LNCaP clone FGC (cell line): ENCODE data around the gene DPP4.
"Not testable (repeated sequence)": the region's sequence is repeated elsewhere in the genome, so short reads cannot be mapped to it uniquely, and the experiment has no call there.

Experiments
- DNase-seq: peaks from one replicate; pipeline ENCODE4 v3.0.0-alpha.2; 2011; ENCODE audit warnings: low read depth
- H3K4me3 ChIP-seq: 2 replicates; pipeline ENCODE4 v1.5.1; 2011; ENCODE audit warnings: mild to moderate bottlenecking, low read depth, low read length, control low read depth
- TF ChIP-seq, protein P1 (sequence below): IDR thresholded peaks from 2 replicates; pipeline ENCODE4 v1.5.1; 2012; ENCODE audit warnings: mild to moderate bottlenecking; ENCODE audit not compliant: control insufficient read depth, insufficient read depth; ENCODE audit errors: extremely low read depth

DPP4 gene

DNA sequence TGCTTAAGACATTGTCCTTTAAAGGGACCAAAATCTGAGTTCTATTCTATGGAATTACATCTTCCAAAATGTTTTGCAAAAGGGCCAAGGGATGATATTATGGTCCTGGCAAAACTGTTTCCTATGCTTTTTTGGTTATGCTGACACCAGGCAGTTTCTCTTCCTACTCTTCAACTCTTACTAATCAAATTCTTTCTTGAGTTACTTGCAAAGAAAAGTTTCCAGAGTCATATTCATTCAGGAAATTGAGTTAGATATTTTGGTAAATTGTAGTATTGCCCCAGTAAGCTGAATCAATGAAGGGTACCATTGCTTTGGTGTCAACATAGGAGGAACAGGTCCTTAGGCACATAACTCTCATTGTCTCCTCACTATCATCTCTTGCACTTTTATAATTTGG is 118.8 kb downstream of the DPP4 start:
- H3K4me3 ChIP-seq = no peak overlapping the region
- TF ChIP-seq, protein P1, sequence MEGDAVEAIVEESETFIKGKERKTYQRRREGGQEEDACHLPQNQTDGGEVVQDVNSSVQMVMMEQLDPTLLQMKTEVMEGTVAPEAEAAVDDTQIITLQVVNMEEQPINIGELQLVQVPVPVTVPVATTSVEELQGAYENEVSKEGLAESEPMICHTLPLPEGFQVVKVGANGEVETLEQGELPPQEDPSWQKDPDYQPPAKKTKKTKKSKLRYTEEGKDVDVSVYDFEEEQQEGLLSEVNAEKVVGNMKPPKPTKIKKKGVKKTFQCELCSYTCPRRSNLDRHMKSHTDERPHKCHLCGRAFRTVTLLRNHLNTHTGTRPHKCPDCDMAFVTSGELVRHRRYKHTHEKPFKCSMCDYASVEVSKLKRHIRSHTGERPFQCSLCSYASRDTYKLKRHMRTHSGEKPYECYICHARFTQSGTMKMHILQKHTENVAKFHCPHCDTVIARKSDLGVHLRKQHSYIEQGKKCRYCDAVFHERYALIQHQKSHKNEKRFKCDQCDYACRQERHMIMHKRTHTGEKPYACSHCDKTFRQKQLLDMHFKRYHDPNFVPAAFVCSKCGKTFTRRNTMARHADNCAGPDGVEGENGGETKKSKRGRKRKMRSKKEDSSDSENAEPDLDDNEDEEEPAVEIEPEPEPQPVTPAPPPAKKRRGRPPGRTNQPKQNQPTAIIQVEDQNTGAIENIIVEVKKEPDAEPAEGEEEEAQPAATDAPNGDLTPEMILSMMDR = no peak
- DNase-seq = no peak

DNA sequence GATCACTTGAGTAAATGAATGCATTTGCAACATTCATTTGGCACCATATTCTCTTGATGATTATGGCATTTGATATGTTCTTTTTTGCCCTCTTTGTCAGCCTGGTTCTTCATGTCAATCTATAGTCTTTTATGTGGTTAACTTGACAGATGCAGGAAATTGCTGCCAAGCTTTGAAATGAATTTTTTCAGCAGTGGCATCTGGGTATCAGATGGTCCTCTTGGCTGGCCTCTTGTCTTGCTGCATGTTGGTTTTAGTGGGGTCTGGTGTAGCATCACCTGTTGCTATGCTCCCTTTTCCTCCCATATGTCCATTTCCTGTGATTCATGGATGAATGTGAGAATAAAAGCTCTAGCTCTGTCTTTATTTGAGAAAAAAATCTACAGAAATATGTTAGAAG is 119.9 kb downstream of the DPP4 start:
- no peak for DNase-seq
- no peak overlapping the region for H3K4me3 ChIP-seq
- TF ChIP-seq, protein P1 = no peak

DNA sequence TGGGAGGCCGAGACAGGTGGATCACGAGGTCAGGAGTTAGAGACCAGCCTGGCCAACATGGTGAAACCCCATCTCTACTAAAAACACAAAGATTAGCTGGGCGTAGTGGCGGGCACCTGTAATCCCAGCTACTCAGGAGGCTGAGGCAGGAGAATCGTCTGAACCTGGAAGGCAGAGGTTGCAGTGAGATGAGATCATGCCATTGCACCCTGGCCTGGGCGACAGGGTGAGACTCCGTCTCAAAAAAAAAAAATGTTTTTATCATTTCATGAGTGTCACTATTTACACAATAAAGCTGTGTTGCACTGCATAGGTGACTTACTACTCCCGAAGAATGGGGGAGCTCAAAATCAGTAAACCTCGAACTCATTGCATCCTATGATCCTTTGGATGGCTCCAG is 120.6 kb downstream of the DPP4 start:
- H3K4me3 ChIP-seq, DNase-seq: not testable (repeated sequence)

DNA sequence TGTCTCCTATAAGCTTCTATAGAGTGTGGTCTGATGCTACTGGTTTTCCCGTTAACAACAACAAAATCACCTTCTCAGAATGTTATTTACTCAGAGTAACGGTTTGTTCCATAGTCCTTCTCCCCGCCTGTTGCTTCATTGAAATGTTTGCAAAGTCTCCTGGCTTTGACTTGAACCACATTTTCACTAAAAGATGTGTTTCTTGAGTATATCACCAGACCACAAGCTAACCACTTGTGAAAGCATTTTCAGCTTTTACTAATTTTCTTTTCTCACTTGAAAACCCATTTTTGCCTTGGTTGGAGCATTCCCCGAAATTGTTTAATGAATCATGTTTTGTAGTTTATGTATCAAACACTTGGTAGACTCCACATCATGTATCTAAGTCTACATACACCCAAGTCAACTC is 121.2 kb downstream of the DPP4 start:
- no peak overlapping the region for H3K4me3 ChIP-seq
- DNase-seq = no peak
- TF ChIP-seq, protein P1 = no peak

DNA sequence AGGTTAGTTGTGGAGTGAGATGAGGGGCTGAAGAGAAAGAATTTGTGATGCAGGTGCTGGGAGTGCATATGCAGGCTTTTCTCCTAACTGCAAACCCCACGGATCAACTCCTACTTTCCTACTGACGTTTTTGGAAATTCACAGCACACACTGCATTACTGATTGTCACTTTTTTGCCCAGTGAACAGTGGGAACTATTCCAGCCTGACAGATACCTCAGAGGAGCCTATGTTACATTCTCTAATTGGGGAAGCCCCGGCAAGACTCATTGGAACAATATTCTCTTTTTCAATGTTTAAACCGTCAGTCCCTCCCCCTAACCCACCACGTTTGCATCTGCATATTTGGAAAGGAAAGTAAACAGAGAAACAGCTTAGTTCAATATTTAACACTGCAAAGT is 126.2 kb downstream of the DPP4 start:
- no peak for DNase-seq
- no peak overlapping the region for H3K4me3 ChIP-seq
- TF ChIP-seq, protein P1 = no peak

DNA sequence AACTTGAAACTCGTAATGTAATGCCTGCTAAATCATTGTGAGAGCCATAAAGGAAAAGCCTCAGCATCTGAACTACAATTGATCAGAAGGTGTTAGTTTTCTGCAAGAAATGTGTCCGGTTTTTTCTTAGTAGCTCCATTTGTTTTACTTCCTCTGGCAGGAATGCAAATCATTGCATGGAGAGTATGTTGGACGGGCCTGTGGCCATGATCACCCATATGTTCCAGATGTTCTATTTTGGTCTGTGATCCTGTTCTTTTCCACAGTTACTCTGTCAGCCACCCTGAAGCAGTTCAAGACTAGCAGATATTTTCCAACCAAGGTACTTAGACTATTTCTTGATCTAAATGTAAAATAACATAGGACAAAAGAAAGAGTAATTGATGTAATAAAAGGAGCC is 126.6 kb downstream of the DPP4 start:
- no peak overlapping the region for H3K4me3 ChIP-seq
- no peak for DNase-seq
- TF ChIP-seq, protein P1 = no peak

DNA sequence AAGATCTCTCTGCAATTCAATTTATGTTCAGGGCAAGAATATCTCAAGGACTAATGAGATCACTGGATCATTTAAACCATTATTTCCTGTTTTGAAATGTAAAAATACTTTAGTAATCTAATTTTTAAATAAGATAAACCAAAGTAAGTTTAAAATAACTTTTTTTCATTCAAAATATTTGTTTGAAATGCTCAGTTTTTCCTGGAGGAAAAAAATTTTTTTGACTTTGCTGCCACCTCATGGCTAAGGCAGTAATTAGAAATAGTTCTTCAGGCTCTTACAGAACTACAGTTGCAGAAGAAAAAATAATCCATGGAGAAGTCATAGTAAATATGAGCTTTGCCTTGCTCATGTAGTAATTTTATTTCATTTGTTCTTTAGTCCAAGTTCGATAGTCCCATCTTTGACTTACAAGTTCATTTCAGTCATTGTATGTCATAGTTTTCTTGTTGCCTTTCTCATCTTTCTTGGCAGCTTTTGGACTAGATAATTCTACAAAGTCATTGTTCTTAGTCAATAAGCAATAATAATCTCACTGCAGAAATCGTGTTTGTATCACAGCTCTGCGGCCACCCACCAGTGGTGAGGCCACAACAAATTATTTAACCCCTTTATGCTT is 127.4 kb downstream of the DPP4 start:
- no peak overlapping the region for H3K4me3 ChIP-seq
- DNase-seq = no peak
- TF ChIP-seq, protein P1 = peak; percentile 40
